HUES6 (cell line): ENCODE measurements around the gene HNRNPA3.

Experiments used
- H3K27ac ChIP-seq: 2 replicates; pipeline ENCODE4 v1.7.0; 2013; ENCODE audit warnings: low read depth, mild to moderate bottlenecking, low read length, inconsistent platforms
- H3K27me3 ChIP-seq: 2 replicates; pipeline ENCODE4 v1.6.1; 2013; ENCODE audit warnings: low read length; ENCODE audit not compliant: control insufficient read depth, insufficient read depth
- H3K36me3 ChIP-seq: 2 replicates; pipeline ENCODE4 v1.6.1; 2013; ENCODE audit warnings: low read length; ENCODE audit not compliant: control insufficient read depth, insufficient read depth
- H3K4me1 ChIP-seq: 2 replicates; pipeline ENCODE4 v1.6.1; 2013; ENCODE audit warnings: low read length; ENCODE audit not compliant: control insufficient read depth, insufficient read depth
- H3K4me3 ChIP-seq: 2 replicates; pipeline ENCODE4 v1.5.1; 2013; ENCODE audit warnings: low read depth, low read length
- H3K9ac ChIP-seq: one replicate; pipeline ENCODE4 v1.6.1; 2013; ENCODE audit warnings: mild to moderate bottlenecking, low read length
- H3K9me3 ChIP-seq: 2 replicates; pipeline ENCODE4 v1.6.1; 2013; ENCODE audit warnings: low read depth, low read length; ENCODE audit not compliant: control insufficient read depth, insufficient read depth

Gene HNRNPA3

DNA sequence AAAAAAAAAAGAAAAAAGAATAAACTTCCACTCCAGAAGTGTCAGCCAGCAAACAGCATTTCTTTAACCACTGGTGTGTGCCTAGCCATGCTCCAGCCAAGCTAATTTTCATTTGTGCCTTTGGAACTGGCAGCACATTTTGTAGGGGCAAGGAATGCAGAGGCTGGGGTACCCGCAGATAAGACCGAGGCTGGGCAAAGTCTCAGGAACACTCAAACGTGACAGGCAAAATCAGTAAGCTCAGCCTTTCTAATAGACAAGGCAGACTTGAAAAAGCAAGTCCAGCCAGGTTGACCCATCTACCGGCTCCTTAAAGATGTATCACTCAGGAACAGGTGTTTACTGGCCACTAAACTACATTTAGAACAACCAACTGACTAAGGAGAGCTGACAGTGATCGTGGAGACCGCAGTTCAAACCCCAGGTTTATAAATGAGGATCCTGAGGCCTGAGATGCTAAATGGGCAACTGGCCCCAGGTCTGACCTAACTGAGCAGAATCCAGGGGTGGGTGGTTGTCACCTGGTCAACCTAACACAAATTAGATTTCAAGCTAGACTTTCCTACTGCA is 35.2 kb downstream of the HNRNPA3 start:
- no peak overlapping the region for H3K4me3 ChIP-seq
- H3K27me3 ChIP-seq = no peaks in the 10 kb centered on the region
- no peak overlapping the region for H3K9ac ChIP-seq
- H3K27ac ChIP-seq = no peak overlapping the region
- H3K36me3 ChIP-seq = no peaks in the 10 kb centered on the region
- peaks cover 28% of the 10 kb centered on the region for H3K4me1 ChIP-seq
- no peaks in the 10 kb centered on the region for H3K9me3 ChIP-seq

DNA sequence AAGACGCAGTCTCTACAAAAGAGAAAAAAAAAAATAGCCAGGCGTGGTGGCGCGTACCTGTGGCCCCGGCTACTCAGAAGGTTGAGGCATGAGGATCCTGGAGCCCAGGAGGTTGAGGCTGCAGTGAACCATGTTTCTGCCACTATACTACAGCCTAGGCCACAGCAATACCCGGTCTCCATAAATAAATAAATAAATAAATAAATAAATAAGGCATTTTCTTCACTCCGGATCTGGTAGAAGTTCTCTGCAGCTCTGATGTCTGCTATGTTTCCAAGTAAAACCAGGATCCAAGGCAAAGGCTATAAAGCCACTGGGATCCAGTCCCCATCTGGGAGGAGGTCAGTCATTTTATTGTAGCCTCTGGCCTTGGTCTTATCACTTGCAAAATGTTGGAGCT is 36.4 kb downstream of the HNRNPA3 start:
- H3K4me1 ChIP-seq = peaks cover 24% of the 10 kb centered on the region

DNA sequence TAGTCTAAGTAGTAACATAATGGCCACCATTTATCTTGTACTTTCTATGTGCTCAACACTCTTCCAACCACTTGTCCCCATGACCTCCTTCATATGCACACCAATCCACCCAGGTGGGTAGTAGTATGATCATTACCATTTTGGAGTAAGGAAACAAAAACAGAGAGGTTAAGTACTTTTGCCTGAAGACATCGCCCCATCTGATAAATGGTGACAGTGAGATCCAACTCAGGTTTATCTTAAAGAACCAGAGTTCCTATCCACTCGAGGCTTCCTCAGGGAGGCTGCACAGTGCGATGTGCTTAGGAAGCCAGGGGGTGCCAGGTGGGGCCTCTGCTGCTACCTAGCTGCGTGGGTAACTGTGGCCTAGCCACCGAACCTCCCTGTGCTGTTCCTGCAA is 37.9 kb downstream of the HNRNPA3 start:
- Histone ChIP-seq H3K4me1 (peaks cover 27% of the 10 kb centered on the region), H3K27me3 (no peaks in the 10 kb centered on the region), H3K4me3 (no peak overlapping the region), H3K9me3 (no peaks in the 10 kb centered on the region), H3K9ac (no peak overlapping the region), H3K36me3 (no peaks in the 10 kb centered on the region), H3K27ac (no peak overlapping the region)

More for the DNA sequence above, 36.4 kb downstream of the HNRNPA3 start:
- no peak overlapping the region for H3K27ac ChIP-seq
- H3K36me3 ChIP-seq = no peaks in the 10 kb centered on the region
- H3K27me3 ChIP-seq = no peaks in the 10 kb centered on the region
- no peaks in the 10 kb centered on the region for H3K9me3 ChIP-seq
- no peak overlapping the region for H3K9ac ChIP-seq
- no peak overlapping the region for H3K4me3 ChIP-seq

DNA sequence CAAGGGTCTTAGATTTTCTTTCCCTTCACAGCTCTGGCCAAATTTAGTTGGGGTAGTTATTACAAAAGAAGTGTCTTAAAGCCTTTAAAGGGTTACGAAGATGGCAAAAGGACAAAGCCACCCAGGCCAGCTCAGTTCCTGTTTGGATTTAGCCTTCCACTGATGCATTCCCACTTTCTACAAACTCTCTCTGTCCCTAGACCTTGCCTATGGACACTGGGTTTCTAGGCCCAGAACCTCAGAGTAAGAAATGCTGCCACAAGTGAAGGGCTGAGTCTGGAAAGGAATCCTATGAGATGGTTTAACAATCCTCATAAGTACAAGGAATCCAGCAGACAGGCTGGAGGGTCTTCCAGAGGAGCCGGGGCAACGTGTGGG is 38.6 kb downstream of the HNRNPA3 start:
- Histone ChIP-seq H3K9ac (no peak overlapping the region), H3K27ac (no peak overlapping the region), H3K27me3 (no peaks in the 10 kb centered on the region), H3K4me3 (no peak overlapping the region), H3K9me3 (no peaks in the 10 kb centered on the region), H3K4me1 (peaks cover 24% of the 10 kb centered on the region), H3K36me3 (no peaks in the 10 kb centered on the region)

DNA sequence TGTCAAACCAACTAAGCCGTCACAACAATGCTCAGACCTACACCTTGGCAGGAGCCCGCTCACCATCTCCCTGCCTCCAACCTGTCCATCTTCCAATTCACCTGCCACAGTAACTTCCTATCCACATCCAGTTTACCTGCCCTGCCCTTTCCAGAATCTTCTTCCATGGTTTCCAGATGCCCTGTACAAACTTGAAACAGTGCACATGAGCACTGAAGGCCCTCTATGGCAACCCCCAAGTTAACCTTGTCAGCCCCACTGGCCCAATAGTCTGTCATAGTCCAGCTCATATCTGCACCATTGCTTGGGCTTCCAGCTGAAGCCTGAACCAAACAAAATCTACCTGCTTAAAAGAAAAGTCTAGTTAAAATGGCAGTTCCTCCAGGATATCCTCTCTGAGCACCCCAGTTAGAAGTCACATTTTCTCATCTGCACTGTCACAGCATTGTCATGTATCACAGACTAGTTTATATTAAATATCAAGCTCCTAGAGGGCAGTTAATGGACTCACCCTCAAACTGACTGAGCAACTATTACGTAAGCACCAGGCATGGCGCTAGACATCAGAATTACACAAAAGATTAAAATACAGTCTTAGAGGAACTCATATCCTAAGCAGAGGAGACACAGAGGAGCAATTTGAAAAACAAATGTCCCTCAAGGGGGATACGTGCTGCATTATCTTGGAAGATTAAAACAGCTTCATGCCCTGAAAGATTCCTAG is 40.4 kb downstream of the HNRNPA3 start:
- peaks cover 6% of the 10 kb centered on the region for H3K9me3 ChIP-seq
- no peak overlapping the region for H3K27ac ChIP-seq
- H3K36me3 ChIP-seq = no peaks in the 10 kb centered on the region; the same call in 1 of the 2 replicates
- peaks cover 31% of the 10 kb centered on the region for H3K4me1 ChIP-seq
- H3K4me3 ChIP-seq = no peak overlapping the region
- H3K9ac ChIP-seq = no peak overlapping the region
- H3K27me3 ChIP-seq = no peaks in the 10 kb centered on the region

DNA sequence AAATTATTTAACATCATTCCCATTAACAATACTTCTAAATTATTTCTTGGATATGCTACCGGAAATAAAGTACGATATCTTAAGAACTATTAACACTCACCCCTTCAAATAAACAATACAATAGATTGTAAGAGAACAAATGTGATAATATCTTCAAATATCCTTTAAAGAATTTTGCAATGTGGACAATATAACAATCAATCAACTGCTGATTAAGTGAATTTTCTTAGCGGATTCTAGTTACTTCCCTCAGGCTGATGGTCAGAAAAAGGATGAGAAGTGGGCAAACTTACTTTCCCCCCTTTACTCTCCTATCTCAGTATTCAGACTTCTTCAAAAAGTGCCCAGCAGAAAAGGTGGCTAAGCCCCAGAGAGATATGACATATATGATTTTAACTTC is 41.1 kb downstream of the HNRNPA3 start:
- Histone ChIP-seq H3K27ac (no peak overlapping the region), H3K27me3 (no peaks in the 10 kb centered on the region), H3K4me1 (peaks cover 31% of the 10 kb centered on the region), H3K36me3 (peaks cover 2% of the 10 kb centered on the region; the same call in 1 of the 2 replicates), H3K9ac (no peak overlapping the region), H3K9me3 (peaks cover 12% of the 10 kb centered on the region), H3K4me3 (no peak overlapping the region)

DNA sequence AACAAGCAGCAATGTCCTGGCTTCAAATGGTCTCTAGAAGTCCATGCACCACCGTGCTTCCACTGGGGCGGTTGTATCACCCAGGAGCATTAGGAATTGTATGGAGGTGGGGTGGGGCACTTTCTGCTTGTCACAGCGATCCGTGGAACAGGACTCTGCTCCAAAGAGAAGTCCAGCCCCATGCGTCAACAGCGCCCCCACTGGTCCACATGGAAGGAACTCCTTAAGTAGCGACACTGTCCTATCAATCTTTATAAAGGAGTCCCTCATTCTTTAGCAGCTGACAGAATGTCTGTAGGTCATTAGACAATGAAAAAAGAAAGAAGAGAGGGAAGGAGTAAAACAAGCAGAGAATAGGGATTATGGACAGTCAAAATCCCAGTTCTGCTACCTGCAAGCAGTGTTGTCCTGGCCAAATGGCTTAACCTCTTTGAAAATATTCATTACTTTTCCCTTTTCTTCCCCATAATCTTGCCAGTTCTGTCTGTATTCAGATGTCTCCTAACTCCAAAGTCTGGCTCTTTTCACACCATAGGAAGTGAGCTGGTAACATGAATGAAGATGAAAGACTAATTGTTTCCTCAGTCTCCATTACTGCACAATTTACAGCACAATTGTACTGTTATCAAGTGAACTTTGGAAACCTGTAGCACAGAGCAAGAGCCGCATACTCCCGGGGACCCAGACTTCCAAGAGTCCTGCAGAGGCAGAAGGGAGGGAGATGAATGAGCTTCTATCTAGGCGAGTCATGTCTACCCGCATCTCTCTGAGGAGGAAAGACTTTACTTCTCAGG is 42.0 kb downstream of the HNRNPA3 start:
- Histone ChIP-seq H3K27ac (no peak overlapping the region), H3K36me3 (peaks cover 9% of the 10 kb centered on the region; the same call in 1 of the 2 replicates), H3K9ac (no peak overlapping the region)

DNA sequence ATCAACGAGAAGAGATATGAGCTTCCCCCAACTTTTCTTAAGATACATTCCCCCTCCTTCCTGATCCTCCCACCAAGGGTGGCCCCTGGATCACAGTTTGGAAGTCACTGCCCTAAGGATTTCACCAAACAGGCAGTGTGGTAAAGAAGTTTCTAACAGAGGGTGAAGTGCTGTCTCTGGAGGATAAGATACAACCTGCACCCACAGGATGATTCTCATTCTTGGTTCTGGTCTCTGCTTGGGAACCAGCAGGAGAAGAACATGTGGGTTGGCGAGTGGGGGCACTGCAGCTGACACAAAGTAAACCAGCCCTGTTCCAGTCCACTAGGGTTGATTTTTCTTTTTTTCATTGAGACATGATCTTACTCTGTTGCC is 42.6 kb downstream of the HNRNPA3 start:
- no peak overlapping the region for H3K27ac ChIP-seq
- peaks cover 31% of the 10 kb centered on the region for H3K4me1 ChIP-seq
- H3K36me3 ChIP-seq = peaks cover 9% of the 10 kb centered on the region; the same call in 1 of the 2 replicates
- H3K4me3 ChIP-seq = no peak overlapping the region
- no peaks in the 10 kb centered on the region for H3K27me3 ChIP-seq
- H3K9me3 ChIP-seq = peaks cover 20% of the 10 kb centered on the region
- no peak overlapping the region for H3K9ac ChIP-seq

More for the DNA sequence above, 42.0 kb downstream of the HNRNPA3 start:
- peaks cover 20% of the 10 kb centered on the region for H3K9me3 ChIP-seq
- H3K27me3 ChIP-seq = no peaks in the 10 kb centered on the region
- H3K4me1 ChIP-seq = peaks cover 31% of the 10 kb centered on the region
- no peak overlapping the region for H3K4me3 ChIP-seq

DNA sequence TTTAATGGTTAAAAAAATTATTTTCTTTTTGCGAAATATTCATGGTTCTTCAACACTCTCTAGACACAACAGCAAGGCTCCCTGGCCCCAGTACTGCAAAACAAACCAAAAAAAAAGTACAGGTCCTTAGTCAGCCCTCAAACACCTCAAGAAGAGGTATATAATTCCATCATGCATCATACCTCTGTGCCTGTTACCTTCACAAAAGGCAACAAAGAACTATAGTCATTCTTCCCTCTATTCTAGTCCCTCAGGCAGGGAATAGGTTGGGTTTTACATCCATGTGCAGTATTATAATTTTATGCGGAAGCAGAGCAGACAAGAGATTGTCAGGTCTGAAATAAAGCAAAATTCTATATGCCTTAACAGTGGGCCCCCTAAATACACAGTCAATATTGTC is 43.4 kb downstream of the HNRNPA3 start:
- H3K4me1 ChIP-seq = peaks cover 31% of the 10 kb centered on the region
- H3K9ac ChIP-seq = no peak overlapping the region
- no peaks in the 10 kb centered on the region for H3K27me3 ChIP-seq
- H3K4me3 ChIP-seq = no peak overlapping the region
- no peak overlapping the region for H3K27ac ChIP-seq
- peaks cover 9% of the 10 kb centered on the region; the same call in 1 of the 2 replicates for H3K36me3 ChIP-seq
- H3K9me3 ChIP-seq = peaks cover 20% of the 10 kb centered on the region

DNA sequence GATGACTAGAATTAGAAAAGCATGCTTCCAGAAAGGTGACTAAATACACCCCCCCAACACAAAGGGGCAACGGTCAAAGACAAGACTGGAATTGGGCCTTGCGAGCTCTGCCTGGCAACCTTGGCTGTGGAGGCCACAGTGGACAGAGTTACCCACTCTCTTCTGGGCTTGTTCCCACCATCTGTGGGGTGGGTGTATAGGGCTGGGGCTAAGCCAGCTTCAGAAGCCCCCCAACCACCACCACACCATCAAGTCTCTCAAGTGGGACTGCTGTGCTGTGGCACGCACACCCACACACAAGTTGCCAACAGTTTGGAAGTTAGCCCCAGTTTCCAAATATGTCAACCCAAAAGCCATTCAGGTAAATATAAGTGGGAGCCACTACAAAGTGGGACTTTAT is 44.1 kb downstream of the HNRNPA3 start:
- no peak overlapping the region for H3K4me3 ChIP-seq
- H3K36me3 ChIP-seq = peaks cover 9% of the 10 kb centered on the region; the same call in 1 of the 2 replicates
- peaks cover 20% of the 10 kb centered on the region for H3K9me3 ChIP-seq
- H3K4me1 ChIP-seq = peaks cover 30% of the 10 kb centered on the region
- no peak overlapping the region for H3K27ac ChIP-seq
- no peak overlapping the region for H3K9ac ChIP-seq
- no peaks in the 10 kb centered on the region for H3K27me3 ChIP-seq

DNA sequence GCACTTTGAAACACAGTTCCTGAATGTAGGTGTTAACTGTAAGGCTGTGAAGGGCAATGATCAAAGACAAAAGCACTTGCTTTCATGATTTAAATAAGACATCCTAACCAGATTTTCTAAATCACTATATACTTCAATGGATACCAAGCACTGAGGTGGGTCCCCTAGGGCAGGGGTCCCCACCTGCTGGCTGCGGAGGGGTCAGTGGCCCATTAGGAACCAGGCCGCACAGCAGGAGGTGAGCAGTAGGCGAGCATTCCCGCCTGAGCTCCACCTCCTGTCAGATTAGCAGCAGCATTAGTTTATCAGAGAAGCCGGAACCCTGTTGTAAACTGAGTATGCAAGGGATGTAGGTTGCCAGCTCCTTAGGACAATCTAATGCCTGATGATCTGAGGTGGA is 44.9 kb downstream of the HNRNPA3 start:
- H3K4me1 ChIP-seq = peaks cover 38% of the 10 kb centered on the region
- no peak overlapping the region for H3K9ac ChIP-seq
- H3K27me3 ChIP-seq = no peaks in the 10 kb centered on the region
- no peak overlapping the region for H3K4me3 ChIP-seq
- H3K27ac ChIP-seq = no peak overlapping the region
- peaks cover 20% of the 10 kb centered on the region for H3K9me3 ChIP-seq
- peaks cover 9% of the 10 kb centered on the region; the same call in 1 of the 2 replicates for H3K36me3 ChIP-seq
